Smooth muscle cell of the brain vasculature (primary cell): Measurements from ENCODE around the gene LHFPL6.

Experiments
- DNase-seq: peaks from one replicate; pipeline ENCODE4 v3.0.0-alpha.2; 2012; ENCODE audit warnings: low read depth, low spot score

The LHFPL6 gene

DNA sequence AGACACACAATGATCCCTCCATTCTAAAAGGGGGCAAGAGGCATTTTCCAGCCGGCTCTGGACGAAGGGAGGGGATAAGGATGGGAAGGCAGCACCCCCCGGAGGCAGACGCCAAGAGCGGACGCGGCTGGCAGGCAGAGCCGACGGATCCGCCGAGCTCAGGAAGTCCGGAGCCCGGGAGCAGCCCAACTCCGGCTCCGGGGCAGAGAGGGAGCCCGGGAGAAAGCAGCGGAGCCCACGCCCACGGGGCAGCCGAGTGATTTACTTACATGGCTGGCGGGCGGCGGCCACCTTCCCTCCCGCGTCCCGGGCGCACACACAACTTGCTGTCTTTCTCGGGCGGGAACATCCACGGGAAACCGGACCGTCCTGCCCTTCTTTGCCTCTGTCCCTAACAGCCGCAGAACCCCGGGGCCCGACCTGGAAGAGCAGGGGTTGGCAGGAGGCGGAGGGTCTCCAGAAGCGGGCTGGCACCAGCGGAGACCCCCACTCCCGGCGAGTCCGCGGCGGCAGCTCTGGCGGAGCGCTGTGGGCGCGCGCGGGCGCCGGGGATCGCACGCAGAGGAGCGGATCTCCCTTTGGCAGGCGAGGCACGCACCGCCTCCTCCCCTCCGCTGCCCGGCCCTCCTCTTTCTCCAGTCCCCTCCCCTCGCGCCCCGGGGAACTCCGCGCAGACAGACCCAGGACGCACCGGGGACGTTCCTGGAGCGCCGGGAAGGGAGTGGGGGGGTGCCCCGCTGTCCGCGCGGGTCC, at the start of gene LHFPL6:
LHFPL6 (minus strand) TSS at position 580 of the 753 bp plus-strand sequence.
- no peak for DNase-seq

DNA sequence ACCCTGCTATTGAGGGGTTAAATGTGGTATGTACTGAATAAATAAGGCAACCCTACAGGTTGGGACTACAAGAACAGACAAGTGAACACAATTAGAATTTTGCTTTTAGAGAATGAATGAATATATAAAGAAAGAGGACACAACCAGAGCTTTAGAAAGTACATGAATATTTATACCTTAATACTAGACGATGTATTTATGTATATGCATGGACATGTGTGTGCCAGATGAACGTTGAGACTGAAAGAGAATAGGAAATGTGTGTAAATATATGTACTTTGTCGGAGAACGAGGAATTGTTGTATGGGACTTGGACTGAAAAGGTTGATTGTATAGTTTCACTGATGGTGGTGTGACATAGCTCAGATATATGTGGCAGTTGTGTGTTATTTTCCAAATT, 43.1 kb upstream of the LHFPL6 start:
- no peak for DNase-seq

DNA sequence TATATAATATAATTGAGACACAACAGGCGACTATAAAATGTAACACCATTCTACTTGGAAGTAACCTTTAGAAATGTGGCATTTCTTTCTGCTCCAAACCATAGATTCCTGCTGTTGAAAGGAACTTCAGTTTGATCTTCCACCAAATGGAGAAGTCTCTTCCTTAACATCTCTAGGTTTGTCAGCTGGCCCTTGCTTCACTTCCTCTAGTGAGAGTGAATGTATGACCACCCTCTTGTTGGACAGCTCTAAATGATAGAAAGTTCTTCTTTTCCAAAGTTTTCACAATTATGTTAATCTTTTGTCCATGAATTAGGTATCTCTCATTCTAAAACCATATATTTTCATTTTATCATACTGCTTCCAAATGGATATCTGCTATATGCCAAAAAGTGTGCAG, 38.7 kb upstream of the LHFPL6 start:
- no peak for DNase-seq

DNA sequence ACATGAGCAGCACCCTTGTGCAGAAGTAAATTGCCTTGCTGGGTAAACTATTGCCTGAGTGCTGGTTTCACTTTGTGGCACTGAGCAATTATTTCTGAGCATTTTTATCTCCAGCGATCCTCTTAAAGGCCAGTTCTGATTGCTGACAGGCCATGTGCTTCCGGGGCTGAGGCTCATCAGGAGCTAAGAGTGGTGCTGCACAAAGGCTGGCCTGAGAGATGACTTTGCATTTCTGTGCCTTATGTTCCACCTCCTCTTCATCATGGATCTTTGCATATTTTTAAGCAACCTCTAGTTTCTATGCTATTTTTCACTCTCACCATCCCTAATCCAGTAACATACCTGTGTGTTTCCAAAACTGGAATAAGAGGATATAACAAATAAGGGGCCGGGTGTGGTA, 34.9 kb upstream of the LHFPL6 start:
- no peak for DNase-seq

DNA sequence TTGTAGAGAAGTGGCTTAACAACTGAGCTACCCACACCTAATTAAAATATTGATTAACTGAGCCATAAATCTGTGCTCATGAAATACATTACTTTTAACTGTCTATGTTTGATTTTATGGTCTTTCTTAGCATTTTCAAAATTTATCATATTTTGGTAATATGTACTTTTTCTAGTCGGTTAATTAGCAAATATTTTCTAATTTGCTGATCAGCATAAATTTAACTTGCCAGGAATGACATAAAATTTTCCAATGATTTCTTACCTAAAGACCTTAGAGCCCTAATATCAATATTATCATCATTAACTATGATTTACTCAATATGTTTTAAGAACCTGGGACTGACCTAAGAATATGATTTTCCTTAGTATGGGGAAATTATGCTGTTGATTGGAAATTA, 32.6 kb upstream of the LHFPL6 start:
- DNase-seq = no peak

DNA sequence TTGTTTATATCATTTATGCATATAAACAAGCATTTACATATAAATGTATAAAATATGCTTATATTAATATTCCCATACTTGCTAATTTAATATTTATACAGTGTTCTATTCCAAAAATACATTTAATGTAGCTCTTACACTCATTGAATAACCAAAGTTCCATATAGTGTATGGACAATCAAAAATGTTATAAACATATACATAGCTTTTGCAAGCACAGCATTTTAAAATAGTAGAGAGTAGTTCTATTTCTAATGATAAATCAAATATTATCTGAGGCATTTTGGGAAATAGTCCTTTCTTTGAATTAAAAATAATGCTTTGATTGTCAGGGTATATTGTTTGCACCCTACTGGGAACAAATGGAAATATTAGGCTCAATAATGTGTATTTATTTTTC, 30.0 kb upstream of the LHFPL6 start:
- no peak for DNase-seq

DNA sequence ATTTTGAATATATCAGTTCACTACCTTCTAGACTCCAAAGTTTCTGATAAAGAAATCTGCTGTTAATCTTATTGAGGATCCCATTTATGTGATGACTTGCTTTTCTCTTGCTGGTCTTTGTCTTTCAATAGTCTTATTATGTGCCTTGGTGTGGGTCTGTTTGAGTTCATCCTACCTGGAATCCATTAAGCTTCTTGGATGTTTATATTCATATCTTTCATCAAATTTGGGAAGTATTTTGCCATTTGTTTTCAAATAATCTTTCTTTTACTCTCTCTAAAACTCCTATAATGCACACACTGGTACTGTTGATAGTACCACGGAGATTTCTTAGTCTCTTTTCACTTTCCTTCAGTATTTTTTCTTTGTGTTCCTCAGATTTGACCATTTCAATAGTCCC, 28.3 kb upstream of the LHFPL6 start:
- no peak for DNase-seq

DNA sequence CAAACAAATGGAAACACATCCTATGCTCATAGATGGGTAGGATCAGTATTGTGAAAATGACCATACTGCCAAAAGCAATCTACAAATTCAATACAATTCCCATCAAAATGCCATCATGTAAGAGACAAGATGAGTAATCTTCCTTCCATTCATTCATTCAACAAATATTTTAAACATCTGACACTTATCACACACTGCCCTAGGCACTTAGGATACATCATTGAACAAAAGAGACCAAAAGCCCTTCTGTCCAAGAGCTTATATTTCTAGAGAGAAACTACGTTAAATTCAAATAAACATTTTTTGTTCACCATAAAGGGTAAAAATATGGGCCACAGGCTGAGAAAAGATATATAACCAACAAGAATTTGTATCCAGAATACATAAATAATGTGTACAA, 20.5 kb upstream of the LHFPL6 start:
- no peak for DNase-seq

DNA sequence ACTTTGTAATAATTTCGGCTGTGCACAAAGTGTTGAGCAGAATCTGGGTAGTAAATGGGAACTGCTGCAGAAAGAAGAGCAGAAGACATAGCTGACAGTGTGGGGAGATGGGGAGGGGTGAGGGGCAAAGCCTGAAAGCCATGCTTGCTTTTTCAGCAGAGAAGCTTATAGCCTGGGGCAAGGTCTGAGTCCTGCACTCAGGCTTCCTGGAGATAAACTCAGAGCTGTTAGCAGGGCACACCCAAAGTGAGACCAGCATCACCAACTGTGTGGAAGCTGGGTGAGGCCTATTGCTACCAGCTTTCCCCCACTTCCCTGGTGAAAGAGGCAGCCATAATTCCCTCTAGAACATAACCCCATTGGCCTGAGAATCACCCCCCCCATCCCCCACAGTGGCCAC, 15.6 kb upstream of the LHFPL6 start:
- no peak for DNase-seq

DNA sequence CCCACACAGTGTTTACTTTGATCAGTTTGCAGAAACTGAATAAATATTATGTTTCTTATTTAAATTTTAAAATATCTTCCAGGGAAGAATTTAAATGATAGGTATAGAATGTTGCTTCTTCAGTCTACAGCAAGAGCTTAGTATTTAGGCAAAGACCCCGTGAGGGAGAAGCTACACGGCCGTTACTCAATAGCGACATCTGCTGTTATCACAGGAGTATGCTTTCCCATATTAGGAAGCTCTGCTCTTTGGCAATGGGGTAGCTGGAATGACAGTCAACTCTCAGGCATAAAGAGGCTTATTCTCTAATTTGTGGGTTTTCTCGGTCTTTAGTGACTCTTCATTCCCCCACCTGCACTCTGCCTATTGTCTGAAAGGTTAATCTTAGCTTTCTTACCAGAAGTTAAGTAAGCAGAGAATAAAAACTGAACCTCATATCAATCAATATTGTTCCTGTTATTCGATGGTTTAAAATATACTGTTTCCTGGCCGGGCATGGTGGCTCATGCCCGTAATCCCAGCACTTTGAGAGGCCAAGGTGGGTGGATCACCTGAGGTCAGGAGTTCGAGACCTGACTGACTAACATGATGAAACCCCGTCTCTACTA, 13.2 kb upstream of the LHFPL6 start:
- DNase-seq = no peak

DNA sequence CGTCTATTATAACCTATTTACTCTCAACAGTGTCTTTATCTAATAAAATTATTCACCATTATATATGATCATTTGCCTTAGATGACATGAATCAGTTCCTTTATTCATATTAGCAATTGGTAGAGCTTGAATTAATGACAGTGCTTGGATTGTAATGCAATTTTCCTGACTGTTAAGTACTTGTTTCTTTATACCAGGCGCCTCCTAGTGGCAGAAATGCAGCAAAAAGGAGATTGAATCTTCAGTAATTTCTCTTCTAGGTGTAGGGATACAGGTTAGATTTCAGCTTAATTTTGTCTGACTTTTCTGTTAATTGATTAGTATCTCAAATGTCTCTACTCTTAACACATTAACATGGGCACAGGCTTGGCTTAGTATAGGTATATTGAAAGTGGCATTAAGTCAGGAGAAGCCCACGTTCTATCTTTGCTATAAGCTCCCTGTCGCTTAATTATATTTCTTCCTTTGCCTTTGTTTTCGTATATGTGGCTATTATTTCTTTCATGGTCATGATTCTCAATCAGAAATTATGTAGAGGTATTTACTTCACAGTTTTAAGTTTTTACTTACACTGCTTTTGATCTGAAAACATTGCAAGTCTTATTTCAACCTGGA, 9.1 kb upstream of the LHFPL6 start:
- peak; percentile 62 for DNase-seq

DNA sequence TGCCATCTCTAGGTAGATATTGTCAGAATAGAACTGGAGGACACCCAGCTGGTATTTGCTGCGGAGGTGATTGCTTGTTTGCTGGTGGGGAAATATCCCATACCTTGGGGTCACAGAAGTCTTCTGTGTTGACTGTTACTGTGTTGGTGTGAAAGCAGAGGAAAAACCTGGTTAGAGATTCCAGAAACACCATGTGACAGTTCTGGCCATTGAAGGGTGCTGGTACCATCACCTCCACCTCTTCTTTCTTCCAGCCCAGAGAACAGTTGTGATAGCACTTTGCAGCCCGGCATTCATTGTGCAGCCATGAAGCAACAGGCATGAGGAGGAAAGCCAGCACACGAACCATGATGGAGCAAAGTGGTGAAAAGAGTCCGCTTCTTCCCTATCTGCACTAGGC, 4.9 kb upstream of the LHFPL6 start:
- no peak for DNase-seq

DNA sequence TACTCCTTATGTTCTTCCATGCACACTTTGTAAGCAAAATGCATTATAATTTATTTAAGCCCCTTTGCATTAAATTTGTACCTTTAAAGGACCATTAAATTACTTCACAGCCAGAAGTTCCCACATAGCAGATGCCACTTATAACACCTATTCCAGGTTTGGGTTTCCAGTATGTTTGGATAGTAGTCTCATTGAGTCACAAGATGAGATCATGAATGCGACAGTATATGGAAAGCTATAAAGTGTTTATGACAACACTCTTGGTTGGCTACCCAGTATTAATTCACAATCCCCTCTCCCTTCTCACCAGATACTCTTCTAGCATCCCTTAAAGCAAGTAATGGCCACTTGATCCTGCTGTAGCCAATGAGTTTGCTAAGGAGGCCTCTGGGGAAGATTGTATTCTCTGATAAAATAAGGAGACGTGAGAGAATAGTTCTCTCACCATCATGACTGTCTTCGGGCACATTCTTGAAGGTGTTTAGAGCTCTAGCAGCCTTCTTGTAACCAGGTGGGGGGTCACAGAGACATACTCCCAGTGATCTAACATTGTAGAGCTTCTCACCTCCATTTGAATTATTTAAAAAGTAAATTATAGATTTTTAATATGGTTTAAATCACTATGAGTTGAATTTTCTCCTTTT, 2.8 kb upstream of the LHFPL6 start:
- no peak for DNase-seq

DNA sequence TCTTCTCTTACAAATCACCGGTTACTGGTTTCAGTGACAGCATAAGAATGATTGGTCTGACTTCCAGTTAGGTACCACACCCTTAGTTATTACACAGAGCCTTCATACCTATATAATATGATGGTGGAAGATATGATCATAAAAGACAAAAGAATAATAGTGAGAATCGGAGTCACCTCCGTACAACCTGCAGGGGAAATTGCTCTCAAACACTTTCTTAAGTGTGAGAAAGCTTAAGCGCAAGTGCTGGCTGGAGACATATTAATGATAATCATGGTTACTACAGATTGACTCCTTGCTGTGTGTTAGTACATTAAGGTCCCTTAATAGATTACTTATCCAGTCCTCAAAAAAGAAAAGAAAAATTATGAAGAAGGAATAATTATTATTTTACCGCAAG, 1.8 kb upstream of the LHFPL6 start:
- no peak for DNase-seq

DNA sequence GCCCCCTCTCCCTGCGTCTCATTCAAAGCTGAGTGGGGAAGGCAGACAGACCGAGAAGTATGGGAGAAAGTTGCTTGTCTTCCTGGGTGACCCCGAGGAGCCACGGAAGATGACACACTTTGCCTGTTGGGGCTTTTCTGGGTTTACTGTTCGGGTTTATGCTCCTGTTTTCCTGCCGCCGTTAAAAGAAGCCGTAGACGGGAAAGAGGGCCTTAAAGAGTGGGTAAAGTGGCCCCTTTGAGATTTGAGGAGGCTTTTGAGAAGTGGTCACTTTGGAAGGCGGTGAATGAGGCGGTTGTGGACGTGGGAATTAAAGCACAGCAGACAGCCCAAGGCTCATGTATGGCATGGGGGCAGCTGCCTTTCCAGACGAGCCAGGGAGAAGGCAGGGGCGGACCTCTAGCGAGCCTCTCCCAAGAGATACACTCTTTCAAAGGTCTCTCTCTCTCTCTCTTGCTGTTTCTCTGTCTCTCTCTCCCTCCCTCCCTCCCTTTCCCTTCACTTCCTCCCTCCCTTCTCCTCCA, 493 bp upstream of the LHFPL6 start:
- no peak for DNase-seq

DNA sequence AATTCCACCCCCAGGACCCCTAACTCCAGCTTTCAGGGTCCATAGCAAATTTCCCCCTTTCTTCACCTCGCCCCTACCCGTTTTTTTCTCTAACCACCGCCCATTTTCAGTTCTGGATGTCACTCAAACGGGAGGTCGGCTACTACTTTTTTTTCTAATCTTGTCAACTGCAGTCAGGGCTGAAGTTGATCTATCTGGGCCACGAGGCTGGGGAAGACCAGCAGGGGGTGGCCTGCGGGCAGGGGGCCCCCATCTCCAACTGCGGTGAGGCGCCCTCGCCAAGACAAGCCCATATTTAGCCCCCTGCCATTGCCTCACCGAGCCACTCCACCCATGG, 748 bp downstream of the LHFPL6 start:
- DNase-seq = no peak

DNA sequence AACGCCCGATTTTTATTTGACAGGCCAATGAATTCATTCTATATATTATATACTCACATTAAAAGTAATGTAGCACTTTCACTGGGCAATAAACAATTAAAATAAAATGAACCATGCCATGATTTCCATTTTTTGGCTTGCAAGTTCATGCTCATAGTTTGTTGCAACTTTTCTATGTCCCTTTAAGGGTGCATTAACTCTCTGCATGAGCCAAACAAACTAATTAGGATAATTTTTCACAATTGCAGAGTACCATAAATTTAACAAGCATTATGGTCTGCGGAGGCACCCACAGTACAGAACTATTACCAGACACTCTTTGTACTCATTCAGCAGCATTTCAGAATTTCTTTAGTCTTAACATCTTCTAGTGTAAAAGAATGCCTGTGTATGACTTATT, 1.4 kb downstream of the LHFPL6 start:
- DNase-seq = no peak

DNA sequence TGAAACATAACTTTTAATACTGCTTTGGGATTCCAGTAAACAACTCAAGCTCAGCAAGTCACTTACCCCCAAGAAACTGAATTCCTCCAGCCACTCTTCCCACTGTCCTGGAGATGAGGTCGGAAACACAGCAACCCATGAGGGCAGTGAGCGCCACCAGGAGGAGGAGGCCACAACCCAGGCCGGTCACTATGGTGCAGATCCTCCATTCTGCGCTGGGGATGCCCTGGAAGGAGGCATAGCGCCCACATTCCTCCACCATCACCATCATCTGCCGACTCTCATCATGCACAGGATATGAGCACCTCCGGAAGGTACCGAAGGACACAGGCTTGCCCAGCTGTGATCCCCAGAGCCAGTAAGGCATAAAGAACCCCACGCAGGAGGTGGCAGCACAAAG, 2.2 kb downstream of the LHFPL6 start:
- no peak for DNase-seq

DNA sequence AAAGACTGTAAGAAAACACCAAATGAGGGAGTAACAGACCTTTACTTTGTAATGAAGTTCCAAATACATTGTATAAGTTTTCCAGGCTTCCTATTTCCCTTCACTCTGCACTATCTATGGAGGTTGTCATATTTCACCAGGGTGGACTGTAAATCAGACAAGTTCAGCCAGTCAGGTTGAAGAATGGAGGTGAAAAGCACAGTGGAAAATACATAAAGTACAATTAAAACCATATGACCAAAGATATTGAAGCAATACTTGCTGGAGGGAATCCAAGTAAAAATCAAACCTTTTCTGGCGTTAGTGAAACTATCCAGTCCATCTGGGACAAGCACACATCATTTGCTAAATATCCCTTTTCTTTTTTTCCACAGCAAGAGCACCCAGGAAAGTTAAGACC, 3.2 kb downstream of the LHFPL6 start:
- DNase-seq = no peak

DNA sequence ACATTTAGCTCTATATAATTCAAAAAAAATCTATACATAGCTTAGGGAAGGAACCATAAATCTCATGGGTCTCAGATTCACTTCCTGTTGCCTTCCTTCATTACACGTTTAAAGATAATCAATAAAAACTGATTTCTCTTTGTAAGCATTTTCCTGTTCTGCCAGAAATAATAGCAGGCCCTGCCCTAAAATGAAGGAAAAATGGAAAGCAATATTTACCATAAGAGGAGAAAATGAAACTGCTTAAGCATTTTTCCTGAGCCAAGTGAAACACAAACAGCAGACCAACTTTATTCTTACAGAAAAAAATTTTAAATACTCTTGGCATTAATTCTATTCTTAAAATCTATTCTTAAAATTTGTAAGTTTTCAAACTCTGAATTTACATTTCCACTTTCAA, 4.0 kb downstream of the LHFPL6 start:
- DNase-seq = no peak

DNA sequence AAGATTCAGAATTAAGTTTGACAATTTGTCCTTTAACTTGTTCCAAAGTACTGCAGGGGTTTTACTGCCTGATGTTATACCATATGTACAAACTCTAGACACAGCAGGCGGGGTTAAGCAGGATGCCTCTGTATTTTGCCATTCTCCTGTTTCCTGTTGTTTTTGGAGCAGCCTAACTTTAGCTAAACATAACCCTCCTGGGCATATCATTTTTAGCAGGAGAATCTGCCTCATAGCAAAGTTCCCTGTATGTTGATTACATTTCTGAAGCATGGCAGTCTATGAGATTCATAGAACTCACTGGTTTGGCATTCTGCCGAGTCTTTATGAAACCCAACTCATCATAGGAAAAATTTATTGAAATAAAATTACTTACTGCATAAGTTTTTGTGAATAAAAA, 5.2 kb downstream of the LHFPL6 start:
- DNase-seq = peak; percentile 85

DNA sequence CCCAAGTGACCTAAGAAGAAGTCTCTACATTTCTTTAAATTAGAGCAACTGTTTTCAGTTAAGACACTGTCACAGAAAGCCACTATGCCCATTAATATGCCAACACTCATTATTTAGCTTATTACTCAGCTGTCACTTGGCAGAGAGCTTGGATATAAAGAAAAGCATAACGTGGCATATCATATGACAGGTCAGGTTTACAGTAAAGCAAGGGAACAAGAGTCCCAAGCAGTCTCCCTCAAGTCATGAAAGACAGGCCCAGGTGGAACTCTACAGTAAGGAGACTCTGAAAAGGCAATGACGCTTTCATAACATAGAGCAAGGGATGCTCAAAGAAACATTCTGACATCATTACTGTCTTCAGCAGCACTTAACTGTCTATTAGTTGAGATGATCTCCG, 6.3 kb downstream of the LHFPL6 start:
- no peak for DNase-seq

DNA sequence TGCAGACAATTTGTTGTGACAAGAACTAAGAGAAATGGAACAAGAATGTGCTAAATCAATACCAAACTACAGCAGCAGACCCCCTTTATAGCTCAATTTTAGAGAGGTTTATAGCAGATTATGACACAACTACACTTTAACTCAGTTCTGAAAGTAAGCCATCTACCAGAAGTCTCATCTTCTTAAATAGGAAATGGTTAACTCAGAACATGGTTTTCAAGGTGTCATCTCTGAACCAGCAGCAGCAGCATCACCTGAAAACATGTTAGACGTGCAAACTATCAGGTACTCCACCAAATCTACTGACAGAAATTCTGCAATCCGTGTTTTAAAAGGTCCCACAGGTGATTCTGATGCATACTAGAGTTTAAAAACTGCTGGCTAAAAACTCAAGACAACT, 6.8 kb downstream of the LHFPL6 start:
- DNase-seq = no peak
